OCI-LY7 (cell line): ENCODE measurements around the gene ZNF239.

Experiments used
- CTCF ChIP-seq: fragments of 200-600 bp; sonication (generic); conservative IDR thresholded peaks from 2 replicates; pipeline ENCODE4 v1.5.1; 2014; ENCODE audit warnings: mild to moderate bottlenecking, antibody characterized with exemption, low read length, moderate library complexity, mixed read lengths
- EZH2phosphoT487 ChIP-seq: fragments of 200-600 bp; sonication (generic); IDR thresholded peaks from 2 replicates; pipeline ENCODE4 v1.6.1; 2018; ENCODE audit warnings: low read depth, borderline replicate concordance, mild to moderate bottlenecking, mixed run types, antibody characterized with exemption, low read length, moderate library complexity, mixed read lengths

GRCh38 chr10:43576062-43576461, 1.6 kb upstream of the ZNF239 start:
- TF ChIP-seq CTCF (no peak), EZH2phosphoT487 (no peak)
